Ovary (tissue), 3 donors: ENCODE results near the gene SRSF10.

Experiments
- CTCF ChIP-seq, 3 donors: fragments of 450-650 bp in 2 of 3; fragments of 200-600 bp in 1 of 3; IDR thresholded peaks; one replicate each; pipeline versions ENCODE4 v1.5.1 to v1.8.0; 2016 to 2022; ENCODE audit warnings: antibody characterized with exemption in 3 of 3, mild to moderate bottlenecking in 1 of 3
- EP300 ChIP-seq: sonication (generic); formaldehyde crosslinking; IDR thresholded peaks from one replicate; pipeline ENCODE4 v1.6.1; 2017; ENCODE audit warnings: antibody characterized with exemption
- POLR2A ChIP-seq: fragments of 450-650 bp; IDR thresholded peaks from one replicate; pipeline ENCODE4 v1.6.1; 2017; ENCODE audit warnings: antibody characterized with exemption, mild to moderate bottlenecking, moderate library complexity
- donor health status: DM: no; HTN: no; CAD: no.

GRCh38 chr1:23915466-23915865, 64.7 kb downstream of the SRSF10 start:
- TF ChIP-seq CTCF (IDR thresholded peaks at IDR 0.05) = no peak
- TF ChIP-seq POLR2A = no peak
- TF ChIP-seq EP300 = no peak
